Hepatocyte (in vitro differentiated cells): Measurements from ENCODE around the gene CDC42SE2. TPM values are rescaled to one million over a fixed set of nuclear protein-coding genes. Genes with fewer than 3 reads are reported as not detected.

Source experiments
- DNase-seq: peaks from one replicate; pipeline ENCODE4 v3.0.0-alpha.2; 2016; ENCODE audit warnings: low spot score
- H2AFZ ChIP-seq: fragments of 200-600 bp; sonication (generic); 2 replicates; pipeline ENCODE4 v1.6.0; 2016; ENCODE audit warnings: antibody characterized with exemption, mild to moderate bottlenecking
- H3K27ac ChIP-seq: fragments of 200-600 bp; sonication (generic); 2 replicates; pipeline ENCODE4 v1.5.1; 2016; ENCODE audit warnings: mild to moderate bottlenecking
- H3K27me3 ChIP-seq: fragments of 200-600 bp; sonication (generic); 2 replicates; pipeline ENCODE4 v1.6.1; 2016
- H3K36me3 ChIP-seq: fragments of 200-600 bp; sonication (generic); replicated peaks from 2 replicates; pipeline ENCODE4 v1.5.1; 2016; ENCODE audit warnings: low read depth; ENCODE audit not compliant: insufficient read depth
- H3K4me1 ChIP-seq: fragments of 200-600 bp; sonication (generic); 2 replicates; pipeline ENCODE4 v1.5.1; 2016; ENCODE audit warnings: mild to moderate bottlenecking, moderate library complexity; ENCODE audit not compliant: insufficient read depth
- H3K4me2 ChIP-seq: fragments of 200-600 bp; sonication (generic); 2 replicates; pipeline ENCODE4 v1.6.0; 2016
- H3K4me3 ChIP-seq: fragments of 200-600 bp; sonication (generic); 2 replicates; pipeline ENCODE4 v1.5.1; 2016; ENCODE audit warnings: mild to moderate bottlenecking
- H3K79me2 ChIP-seq: fragments of 200-600 bp; sonication (generic); 2 replicates; pipeline ENCODE4 v1.6.0; 2017; ENCODE audit warnings: mild to moderate bottlenecking
- H3K9me2 ChIP-seq: fragments of 200-600 bp; sonication (generic); replicated peaks from 2 replicates; pipeline ENCODE4 v1.6.0; 2017; ENCODE audit warnings: mild to moderate bottlenecking; ENCODE audit not compliant: insufficient read depth
- H3K9me3 ChIP-seq: fragments of 200-600 bp; sonication (generic); 2 replicates; pipeline ENCODE4 v1.5.1; 2016; ENCODE audit warnings: low read depth, mild to moderate bottlenecking
- H4K20me1 ChIP-seq: fragments of 200-600 bp; sonication (generic); 2 replicates; pipeline ENCODE4 v1.6.0; 2016; ENCODE audit warnings: mild to moderate bottlenecking; ENCODE audit not compliant: insufficient read depth, poor library complexity, severe bottlenecking
- CTCF ChIP-seq: fragments of 200-600 bp; sonication (generic); IDR thresholded peaks from 2 replicates; pipeline ENCODE4 v1.5.1; 2016; ENCODE audit warnings: antibody characterized with exemption, mild to moderate bottlenecking; ENCODE audit not compliant: poor library complexity
- EZH2 ChIP-seq: fragments of 200-600 bp; sonication (generic); IDR thresholded peaks from 2 replicates; pipeline ENCODE4 v1.6.1; 2016; ENCODE audit warnings: antibody characterized with exemption, mild to moderate bottlenecking, borderline replicate concordance
- EZH2phosphoT487 ChIP-seq: fragments of 200-600 bp; sonication (generic); IDR thresholded peaks from one replicate; pipeline ENCODE4 v1.6.1; 2018; ENCODE audit warnings: antibody characterized with exemption, mild to moderate bottlenecking, low read depth, moderate library complexity; ENCODE audit not compliant: unreplicated experiment, severe bottlenecking
- WGBS: methylation state at CpG from one replicate; pipeline ENCODE4 v1.1.6; 2016; ENCODE audit warnings: low lambda C conversion rate; ENCODE audit errors: missing lambda C conversion rate; 5-methylcytosine and 5-hydroxymethylcytosine counted together
- polyA plus RNA-seq: library from polyadenylated mRNA; unstranded; fragments of >200 nt; fragmentation: Nextera tagmentation; extraction: Ambion mirVana; gene quantifications from 2 replicates; pipeline ENCODE4 v1.2.1, GENCODE V29; 2016
- total RNA-seq: library from RNA; depleted of rRNA; stranded (reverse); fragments of >200 nt; gene quantifications from 2 replicates; pipeline ENCODE4 v1.2.3, GENCODE V29; 2014

Gene CDC42SE2
- total and polyA plus RNA-seq, 2 experiments from 2014 or later, result 27.2 to 51.5 TPM

DNA sequence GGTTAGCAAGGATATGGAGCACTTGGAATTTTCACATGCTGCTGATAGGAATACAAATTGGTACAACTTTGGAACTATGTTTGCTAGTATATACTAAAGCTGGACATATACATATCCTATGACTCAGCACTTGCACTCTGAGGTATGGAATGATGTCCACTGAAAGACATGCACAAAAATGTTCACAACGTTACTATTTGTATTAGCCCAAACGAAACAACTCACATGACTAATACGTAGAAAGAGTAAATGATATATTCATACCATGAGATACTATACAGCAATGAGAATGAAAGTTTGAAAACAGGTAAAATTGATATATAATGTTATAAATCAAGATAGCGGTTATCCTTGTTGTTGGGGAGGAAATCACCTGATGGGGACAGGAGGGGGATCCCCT, 45.5 kb upstream of the CDC42SE2 start:
- H3K36me3 ChIP-seq, result no peaks in the 10 kb centered on the region
- H3K27me3 ChIP-seq, result no peaks in the 10 kb centered on the region
- H3K4me1 ChIP-seq, result no peaks in the 10 kb centered on the region
- H3K27ac ChIP-seq, result no peak overlapping the region
- H3K4me2 ChIP-seq, result no peak overlapping the region
- no peaks in the 10 kb centered on the region for H3K9me3 ChIP-seq
- no peak overlapping the region for H2AFZ ChIP-seq
- H3K79me2 ChIP-seq, result no peaks in the 10 kb centered on the region
- no peaks in the 10 kb centered on the region for H4K20me1 ChIP-seq
- no peak for DNase-seq
- 67% methylated on average over 4 of the region's 4 CpGs for WGBS
- TF ChIP-seq EZH2phosphoT487 (no peak), CTCF (no peak), EZH2 (no peak)
- H3K4me3 ChIP-seq, result no peak overlapping the region
- H3K9me2 ChIP-seq, result no peaks in the 10 kb centered on the region

DNA sequence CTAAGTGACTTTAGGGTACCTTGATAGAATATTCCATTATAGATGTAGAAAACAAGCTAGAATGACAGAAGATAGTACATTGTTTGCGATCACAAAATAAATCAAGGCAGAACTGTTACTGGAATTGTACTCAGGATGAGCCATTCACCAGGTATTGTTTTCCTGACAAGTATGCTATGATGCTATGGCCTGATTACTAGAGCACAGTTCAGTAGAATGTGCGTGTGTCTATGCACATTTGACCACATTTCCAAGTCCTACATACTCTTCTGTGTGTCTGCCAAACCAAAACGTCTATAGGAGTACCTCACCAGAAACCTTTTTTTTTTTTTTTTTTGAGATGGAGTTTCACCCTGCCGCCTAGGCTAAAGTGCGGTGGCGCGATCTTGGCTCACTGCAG, 43.3 kb upstream of the CDC42SE2 start:
- Histone ChIP-seq H3K27ac (no peak overlapping the region), H3K4me3 (no peak overlapping the region), H4K20me1 (no peaks in the 10 kb centered on the region), H3K27me3 (no peaks in the 10 kb centered on the region), H3K4me1 (no peaks in the 10 kb centered on the region), H3K9me3 (no peaks in the 10 kb centered on the region), H3K4me2 (no peak overlapping the region), H3K79me2 (no peaks in the 10 kb centered on the region), H3K36me3 (no peaks in the 10 kb centered on the region), H2AFZ (no peak overlapping the region), H3K9me2 (no peaks in the 10 kb centered on the region)
- TF ChIP-seq EZH2phosphoT487 (no peak), EZH2 (no peak), CTCF (no peak)
- no peak for DNase-seq
- 94% methylated on average over 7 of the region's 7 CpGs for WGBS

DNA sequence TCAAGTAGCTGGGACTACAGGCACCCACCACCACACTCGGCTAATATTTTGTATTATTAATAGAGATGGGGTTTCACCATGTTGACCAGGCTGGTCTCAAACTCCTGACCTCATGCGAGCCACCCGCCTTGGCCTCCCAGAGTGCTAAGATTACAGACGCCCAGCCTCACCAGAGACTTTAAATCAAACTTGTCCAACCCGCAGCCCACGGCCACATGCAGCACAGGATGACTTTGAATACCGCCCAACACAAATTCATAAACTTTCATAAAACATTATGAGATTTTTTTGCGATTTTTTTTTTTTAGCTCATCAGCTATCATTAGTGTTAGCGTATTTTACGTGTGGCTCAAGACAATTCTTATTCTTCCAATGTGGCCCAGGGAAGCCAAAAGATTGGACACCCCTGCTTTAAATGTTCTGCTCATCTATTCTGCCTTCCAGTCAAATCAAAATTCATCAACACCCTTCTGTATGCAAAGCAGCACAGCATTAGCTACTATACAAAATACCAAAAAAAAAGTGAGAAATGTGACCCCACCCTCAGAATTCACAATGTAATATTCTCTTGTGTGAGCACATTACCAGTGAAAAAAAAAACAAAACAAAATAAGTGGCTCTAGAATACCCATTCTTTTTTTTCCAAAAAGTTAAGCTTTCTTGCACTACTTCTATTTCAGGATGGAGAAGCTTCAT, 42.7 kb upstream of the CDC42SE2 start:
- Histone ChIP-seq H3K79me2 (no peaks in the 10 kb centered on the region), H3K36me3 (no peaks in the 10 kb centered on the region), H3K4me3 (no peak overlapping the region), H4K20me1 (no peaks in the 10 kb centered on the region), H2AFZ (no peak overlapping the region), H3K27me3 (no peaks in the 10 kb centered on the region), H3K9me3 (no peaks in the 10 kb centered on the region), H3K27ac (no peak overlapping the region), H3K4me2 (no peak overlapping the region), H3K4me1 (no peaks in the 10 kb centered on the region), H3K9me2 (no peaks in the 10 kb centered on the region)
- 92% methylated on average over 10 of the region's 10 CpGs for WGBS
- TF ChIP-seq CTCF (no peak), EZH2phosphoT487 (no peak), EZH2 (no peak)
- no peak for DNase-seq

DNA sequence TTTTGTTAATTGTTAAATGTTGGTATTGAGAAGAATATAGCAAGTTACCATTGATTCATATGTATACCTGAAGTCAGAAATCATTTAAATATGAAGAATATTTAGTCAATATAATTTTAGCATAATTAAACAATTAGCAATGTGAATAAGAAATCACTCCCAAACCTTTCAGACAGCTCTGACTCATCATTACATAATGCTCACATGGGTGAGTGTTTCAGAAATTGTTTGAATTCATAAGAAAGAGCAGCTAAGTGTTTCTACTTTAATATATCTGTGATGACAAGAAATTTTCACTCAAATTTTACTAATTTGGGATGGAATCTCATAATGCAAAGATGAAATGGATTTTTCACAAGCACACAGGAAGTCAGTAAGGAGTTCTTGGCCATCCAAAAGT, 42.0 kb upstream of the CDC42SE2 start:
- H2AFZ ChIP-seq, result no peak overlapping the region
- TF ChIP-seq CTCF (no peak), EZH2phosphoT487 (no peak), EZH2 (no peak)
- no peaks in the 10 kb centered on the region for H3K9me2 ChIP-seq
- no peaks in the 10 kb centered on the region for H3K36me3 ChIP-seq
- H3K4me2 ChIP-seq, result no peak overlapping the region
- H3K27ac ChIP-seq, result no peak overlapping the region
- no peaks in the 10 kb centered on the region for H3K4me1 ChIP-seq
- no peaks in the 10 kb centered on the region for H3K79me2 ChIP-seq
- no peak for DNase-seq
- H3K4me3 ChIP-seq, result no peak overlapping the region
- no peaks in the 10 kb centered on the region for H3K9me3 ChIP-seq
- H3K27me3 ChIP-seq, result no peaks in the 10 kb centered on the region
- no peaks in the 10 kb centered on the region for H4K20me1 ChIP-seq
